HepG2 (cell line): Measurements from ENCODE around the gene EPS8L3. TPM values are rescaled to one million over a fixed set of nuclear protein-coding genes. Genes with fewer than 3 reads are reported as not detected.

Experiments
- ATF1 ChIP-seq: IDR thresholded peaks from 2 replicates; pipeline ENCODE4 v1.6.1; 2016; ENCODE audit warnings: mild to moderate bottlenecking, control low read depth
- CBFB ChIP-seq: sonication (generic); formaldehyde crosslinking; IDR thresholded peaks from 2 replicates; pipeline ENCODE4 v1.4.0; 2020; ENCODE audit warnings: missing genetic modification reagents
- CREBL2 ChIP-seq: sonication (generic); formaldehyde crosslinking; IDR thresholded peaks from 2 replicates; pipeline ENCODE4 v1.8.1; 2023; ENCODE audit warnings: missing genetic modification reagents, mild to moderate bottlenecking, borderline replicate concordance
- ELF1 ChIP-seq: sonication (generic); formaldehyde crosslinking; IDR thresholded peaks from 2 replicates; pipeline ENCODE4 v1.4.0; 2020; ENCODE audit warnings: missing genetic modification reagents
- FOXC1 ChIP-seq: sonication (generic); formaldehyde crosslinking; IDR thresholded peaks from 2 replicates; pipeline ENCODE4 v1.8.0; 2022; ENCODE audit warnings: mild to moderate bottlenecking, missing genetic modification reagents, borderline replicate concordance
- FOXO1 ChIP-seq: sonication (generic); formaldehyde crosslinking; IDR thresholded peaks from 2 replicates; pipeline ENCODE4 v1.4.0; 2020; ENCODE audit warnings: missing genetic modification reagents
- JDP2 ChIP-seq: sonication (generic); formaldehyde crosslinking; IDR thresholded peaks from 2 replicates; pipeline ENCODE4 v1.8.1; 2022; ENCODE audit warnings: missing genetic modification reagents, borderline replicate concordance
- KAT8 ChIP-seq: IDR thresholded peaks from 2 replicates; pipeline ENCODE4 v1.6.1; 2016; ENCODE audit warnings: missing genetic modification reagents, missing compliant biosample characterization
- NCOR1 ChIP-seq: fragments of 200-600 bp; sonication (generic); IDR thresholded peaks from 2 replicates; pipeline ENCODE4 v1.7.0; 2017; ENCODE audit warnings: antibody characterized with exemption, low read length, borderline replicate concordance
- NFATC3 ChIP-seq: sonication (generic); formaldehyde crosslinking; IDR thresholded peaks from 2 replicates; pipeline ENCODE4 v1.5.1; 2020; ENCODE audit warnings: mild to moderate bottlenecking, missing genetic modification reagents
- NFE2L2 ChIP-seq: fragments of 150-350 bp; IDR thresholded peaks from 2 replicates; pipeline ENCODE4 v1.6.1; 2014; ENCODE audit warnings: low read length
- PATZ1 ChIP-seq: sonication (generic); formaldehyde crosslinking; IDR thresholded peaks from 2 replicates; pipeline ENCODE4 v1.4.0; 2020; ENCODE audit warnings: missing genetic modification reagents
- PAX8 ChIP-seq: sonication (generic); formaldehyde crosslinking; IDR thresholded peaks from 2 replicates; pipeline ENCODE4 v1.8.0; 2022; ENCODE audit warnings: mild to moderate bottlenecking, missing genetic modification reagents, borderline replicate concordance
- SP2 ChIP-seq: sonication (generic); formaldehyde crosslinking; IDR thresholded peaks from 2 replicates; pipeline ENCODE4 v1.5.1; 2020; ENCODE audit warnings: mild to moderate bottlenecking, missing genetic modification reagents
- STAG1 ChIP-seq: sonication (generic); formaldehyde crosslinking; IDR thresholded peaks from 2 replicates; pipeline ENCODE4 v1.4.0; 2020; ENCODE audit warnings: missing genetic modification reagents
- SUZ12 ChIP-seq: fragments of 150-350 bp; IDR thresholded peaks from 2 replicates; pipeline ENCODE4 v1.6.1; 2014; ENCODE audit warnings: low read depth, low read length
- TAF15 ChIP-seq: fragments of 200-400 bp; formaldehyde crosslinking; IDR thresholded peaks from one replicate; pipeline ENCODE4 v1.6.1; 2018; ENCODE audit warnings: mild to moderate bottlenecking, low read depth, low read length; ENCODE audit not compliant: poor library complexity, severe bottlenecking
- THAP11 ChIP-seq: IDR thresholded peaks from 2 replicates; pipeline ENCODE4 v1.6.1; 2016; ENCODE audit warnings: missing biosample characterization, missing genetic modification reagents
- TOPORS ChIP-seq: sonication (generic); formaldehyde crosslinking; IDR thresholded peaks from 2 replicates; pipeline ENCODE4 v1.8.0; 2023; ENCODE audit warnings: mild to moderate bottlenecking, missing genetic modification reagents
- TRIM24 ChIP-seq: sonication (generic); formaldehyde crosslinking; IDR thresholded peaks from 2 replicates; pipeline ENCODE4 v1.8.0; 2022; ENCODE audit warnings: mild to moderate bottlenecking, missing genetic modification reagents
- ZNF253 ChIP-seq: sonication (generic); formaldehyde crosslinking; IDR thresholded peaks from 2 replicates; pipeline ENCODE4 v1.8.0; 2022; ENCODE audit warnings: mild to moderate bottlenecking, missing genetic modification reagents, borderline replicate concordance
- ZNF282 ChIP-seq: fragments of 450-650 bp; IDR thresholded peaks from 2 replicates; pipeline ENCODE4 v1.6.1; 2018; ENCODE audit not compliant: partially characterized antibody
- ZNF382 ChIP-seq: sonication (generic); formaldehyde crosslinking; IDR thresholded peaks from 2 replicates; pipeline ENCODE4 v1.5.0; 2020; ENCODE audit warnings: missing genetic modification reagents, mild to moderate bottlenecking, borderline replicate concordance
- ZNF614 ChIP-seq: IDR thresholded peaks from 2 replicates; pipeline ENCODE4 v1.6.1; 2018; ENCODE audit warnings: missing biosample characterization, missing genetic modification reagents, inconsistent platforms, borderline replicate concordance
- ZNF710 ChIP-seq: sonication (generic); formaldehyde crosslinking; IDR thresholded peaks from 2 replicates; pipeline ENCODE4 v1.5.0; 2020; ENCODE audit warnings: mild to moderate bottlenecking, missing genetic modification reagents, borderline replicate concordance
- ZNF784 ChIP-seq: sonication (generic); formaldehyde crosslinking; IDR thresholded peaks from 2 replicates; pipeline ENCODE4 v1.5.1; 2020; ENCODE audit warnings: missing genetic modification reagents, mild to moderate bottlenecking, borderline replicate concordance
- ZNF792 ChIP-seq: IDR thresholded peaks from 2 replicates; pipeline ENCODE4 v1.6.1; 2016
- ZNF839 ChIP-seq: sonication (generic); formaldehyde crosslinking; IDR thresholded peaks from 2 replicates; pipeline ENCODE4 v1.4.0; 2020; ENCODE audit warnings: missing genetic modification reagents, mild to moderate bottlenecking, borderline replicate concordance
- ZSCAN12 ChIP-seq: sonication (generic); formaldehyde crosslinking; IDR thresholded peaks from 2 replicates; pipeline ENCODE4 v1.9.0; 2021; ENCODE audit warnings: mild to moderate bottlenecking, missing genetic modification reagents
- polyA plus RNA-seq, 8 experiments: library from polyadenylated mRNA; depleted of rRNA in 3 of 8; stranded (reverse) in 7 of 8; unstranded in 1 of 8; fragments of >200 nt; fragmentation: Illumina TruSeq in 4 of 8; extraction: Trizol in 4 of 8; gene quantifications; 2 replicates each; pipeline versions ENCODE4 v1.2.1 to v1.2.3, GENCODE V29; 2011 to 2016; ENCODE audit warnings: low read depth in 4 of 8, missing spikeins in 1 of 8, mixed read lengths in 1 of 8; ENCODE audit not compliant: insufficient read depth in 1 of 8
- total RNA-seq, 5 experiments: library from RNA; depleted of rRNA; stranded (reverse); fragments of >200 nt; fragmentation: Illumina TruSeq; extraction: Trizol; gene quantifications; 2 replicates each; pipeline ENCODE4 v1.2.3, GENCODE V29; 2016; ENCODE audit warnings: low read depth in 1 of 5

EPS8L3 gene
- total and polyA plus RNA-seq, 2 of the 13 experiments (the other 11 are each of a cell fraction or from before 2014, with no cell fraction given): 18.2 to 106 TPM

- TF ChIP-seq PAX8 (CRISPR knock-in tag) (no peak), NFE2L2 (no peak), FOXC1 (no peak), TAF15 (no peak), TRIM24 (CRISPR knock-in tag) (no peak), CREBL2 (CRISPR knock-in tag) (no peak), TOPORS (CRISPR knock-in tag) (no peak), STAG1 (CRISPR knock-in tag) (peak; percentile 100), JDP2 (CRISPR knock-in tag) (no peak), KAT8 (0 out of 2 replicates have a peak, but pooled peaks have one; percentile 41), ZNF382 (CRISPR knock-in tag) (no peak), ZSCAN12 (no peak), ZNF282 (no peak), FOXO1 (CRISPR knock-in tag) (no peak), ZNF710 (CRISPR knock-in tag) (no peak), ZNF614 (CRISPR knock-in tag) (peak; percentile 16; the same call in 1 of the 2 replicates), CBFB (CRISPR knock-in tag) (no peak), NFATC3 (CRISPR knock-in tag) (no peak), SUZ12 (no peak), ATF1 (CRISPR knock-in tag) (no peak), NCOR1 (no peak), PATZ1 (CRISPR knock-in tag) (peak; percentile 48; the same call in 1 of the 2 replicates), ZNF784 (CRISPR knock-in tag) (no peak), ELF1 (0 out of 2 replicates have a peak, but pooled peaks have one; percentile 44), ZNF839 (CRISPR knock-in tag) (0 out of 2 replicates have a peak, but pooled peaks have one; percentile 46), SP2 (CRISPR knock-in tag) (no peak), ZNF253 (no peak), THAP11 (0 out of 2 replicates have a peak, but pooled peaks have one; percentile 32), ZNF792 (CRISPR knock-in tag) (no peak)
These were observed 13.2 kb upstream of the EPS8L3 start (continued) for GRCh38 chr1:109776911-109777310.
